ENCODE measurements around the gene OIP5.
"Not testable (repeated sequence)": the region's sequence is repeated elsewhere in the genome, so short reads cannot be mapped to it uniquely, and the experiment has no call there.

Gene OIP5

DNA sequence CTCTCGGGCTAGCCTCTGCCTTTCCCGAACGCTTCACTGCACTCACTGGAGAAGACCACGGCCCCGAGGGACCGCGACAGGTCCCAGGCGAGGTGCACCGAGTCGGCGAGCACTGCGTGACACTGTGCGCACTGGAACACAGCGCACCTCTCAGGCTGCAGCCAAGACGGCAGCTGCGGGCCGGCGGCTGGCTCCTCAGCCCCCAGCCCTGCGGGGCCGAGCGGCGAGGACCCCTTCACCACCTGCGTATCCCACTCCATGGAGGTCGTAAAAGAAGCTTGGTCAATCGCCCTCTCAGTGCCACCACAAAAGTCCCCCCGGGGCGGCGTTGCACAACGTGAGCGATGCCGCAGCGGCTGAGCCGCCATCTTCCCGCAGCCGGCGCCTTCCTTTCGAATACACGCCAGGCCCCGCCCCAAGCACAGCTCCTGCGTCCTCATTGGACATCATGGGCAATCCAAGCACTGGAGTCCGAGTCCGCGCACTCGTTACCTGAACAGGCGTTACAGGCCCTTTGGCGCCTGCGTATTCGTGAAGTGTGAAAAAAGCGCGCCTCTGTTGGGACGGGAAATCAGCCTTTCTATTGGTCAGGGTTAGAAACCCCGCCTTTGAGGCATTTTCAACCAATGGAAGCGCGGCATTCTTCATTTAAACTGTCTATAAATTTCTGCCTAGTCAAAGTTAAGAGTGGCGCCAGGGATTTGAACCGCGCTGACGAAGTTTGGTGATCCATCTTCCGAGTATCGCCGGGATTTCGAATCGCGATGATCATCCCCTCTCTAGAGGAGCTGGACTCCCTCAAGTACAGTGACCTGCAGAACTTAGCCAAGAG is at the start of gene OIP5, which contains the start of gene NUSAP1:
Gene OIP5 (minus strand): TSS at position 398 of the 832 bp plus-strand sequence. CDS start 30 bp downstream, at position 368.
Gene NUSAP1 (plus strand): TSS at position 688 of the 832 bp plus-strand sequence. CDS start 77 bp downstream, at position 765.
- DNase-seq (ENCODE audit: low spot score), result peak; percentile 98

GRCh38 chr15:41377978-41378377 is 45.6 kb upstream of the OIP5 start:
- no peak for DNase-seq (ENCODE audit: low spot score)

- no peak for DNase-seq (ENCODE audit: low spot score)
Observed at GRCh38 chr15:41367418-41367817, 35.0 kb upstream of the OIP5 start.

DNA sequence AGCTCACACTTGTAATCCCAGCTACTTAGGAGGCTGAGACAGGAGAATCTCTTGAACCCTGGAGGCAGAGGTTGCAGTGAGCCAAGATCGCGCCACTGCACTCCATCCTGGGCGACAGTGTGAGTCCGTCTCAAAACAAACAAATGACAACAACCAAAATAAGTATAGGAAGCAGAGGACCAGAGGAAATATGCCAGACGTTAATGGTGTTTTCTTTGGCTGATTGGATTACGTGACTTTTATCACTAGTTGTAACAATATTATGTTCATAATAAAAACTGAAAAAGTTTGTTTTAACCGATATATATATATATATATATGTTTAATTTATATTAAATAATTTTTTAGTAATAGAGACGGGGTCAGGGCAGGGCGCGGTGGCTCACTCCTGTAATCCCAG is 22.0 kb upstream of the OIP5 start:
- DNase-seq (ENCODE audit: low spot score), result no peak

GRCh38 chr15:41350057-41350717 is 17.8 kb upstream of the OIP5 start:
- DNase-seq (ENCODE audit: low spot score), result no peak

GRCh38 chr15:41347236-41347635 is 14.8 kb upstream of the OIP5 start:
- DNase-seq (ENCODE audit: low spot score), result no peak

DNA sequence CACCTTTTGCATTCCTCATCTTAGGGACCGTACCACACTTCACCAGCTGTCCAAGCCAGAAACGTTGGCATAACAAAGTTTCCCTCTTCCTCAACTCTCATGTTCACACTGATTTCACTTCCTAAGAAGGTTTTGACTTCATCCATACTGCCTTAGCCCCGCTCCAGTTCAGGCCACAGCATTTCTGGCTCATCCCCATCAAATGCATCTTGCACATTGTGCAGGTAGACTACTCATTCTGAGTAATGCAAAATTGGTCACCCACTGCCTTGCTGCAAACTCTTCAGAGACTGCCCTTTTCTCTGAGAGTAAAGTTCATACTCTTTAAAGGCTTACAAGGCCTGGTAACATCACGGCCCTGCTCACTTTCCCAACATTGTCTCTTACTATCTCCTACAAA is 9.1 kb upstream of the OIP5 start:
- no peak for DNase-seq (ENCODE audit: low spot score)

DNA sequence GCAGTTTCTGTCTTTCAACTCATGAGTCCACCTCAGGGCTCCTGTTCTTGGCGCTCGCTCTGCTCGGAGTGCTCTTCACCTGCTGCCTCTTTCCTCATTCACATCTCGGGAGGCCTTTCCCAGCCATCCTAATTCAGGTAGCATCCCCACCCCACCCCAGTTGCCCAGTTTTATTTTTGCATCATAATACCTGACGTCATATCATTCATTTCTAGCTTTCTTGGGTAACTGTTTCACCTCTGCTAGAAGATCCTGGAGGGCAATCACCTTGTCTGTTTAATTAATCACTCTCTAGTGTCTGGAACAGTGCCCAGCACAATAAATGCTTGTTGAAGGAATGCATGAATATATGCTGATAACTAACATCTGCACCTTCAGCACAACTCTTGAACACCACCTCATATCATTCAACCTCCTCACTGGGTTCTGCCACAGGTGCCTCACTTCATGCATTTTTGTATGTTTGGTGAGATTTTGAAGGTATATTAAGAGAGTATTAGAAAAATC is 7.9 kb upstream of the OIP5 start:
- DNase-seq (ENCODE audit: low spot score), result no peak

- DNase-seq (ENCODE audit: low spot score), result no peak
Observed at GRCh38 chr15:41337631-41338522, 5.5 kb upstream of the OIP5 start.

- no peak for DNase-seq (ENCODE audit: low spot score)
Observed at GRCh38 chr15:41337047-41337446, 4.7 kb upstream of the OIP5 start.

DNA sequence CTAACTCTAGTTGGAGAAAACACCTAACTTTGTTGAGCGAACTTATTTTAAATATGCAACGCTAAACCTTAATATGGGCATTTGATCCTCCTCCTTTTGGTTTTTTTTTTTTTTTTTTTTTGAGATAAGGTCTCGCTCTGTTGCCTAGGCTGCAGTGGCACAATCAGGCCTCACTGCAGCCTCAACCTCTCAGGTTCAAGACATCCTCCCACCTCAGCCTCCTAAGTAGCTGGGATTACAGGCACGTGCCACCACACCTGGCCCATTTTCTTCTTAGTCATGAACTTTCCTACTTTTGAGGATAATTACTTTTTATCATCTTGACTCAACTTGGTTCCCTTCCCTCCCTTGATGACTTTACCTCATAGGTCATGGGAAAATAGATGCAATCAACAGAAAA is 4.2 kb upstream of the OIP5 start:
- DNase-seq (ENCODE audit: low spot score), result no peak

DNA sequence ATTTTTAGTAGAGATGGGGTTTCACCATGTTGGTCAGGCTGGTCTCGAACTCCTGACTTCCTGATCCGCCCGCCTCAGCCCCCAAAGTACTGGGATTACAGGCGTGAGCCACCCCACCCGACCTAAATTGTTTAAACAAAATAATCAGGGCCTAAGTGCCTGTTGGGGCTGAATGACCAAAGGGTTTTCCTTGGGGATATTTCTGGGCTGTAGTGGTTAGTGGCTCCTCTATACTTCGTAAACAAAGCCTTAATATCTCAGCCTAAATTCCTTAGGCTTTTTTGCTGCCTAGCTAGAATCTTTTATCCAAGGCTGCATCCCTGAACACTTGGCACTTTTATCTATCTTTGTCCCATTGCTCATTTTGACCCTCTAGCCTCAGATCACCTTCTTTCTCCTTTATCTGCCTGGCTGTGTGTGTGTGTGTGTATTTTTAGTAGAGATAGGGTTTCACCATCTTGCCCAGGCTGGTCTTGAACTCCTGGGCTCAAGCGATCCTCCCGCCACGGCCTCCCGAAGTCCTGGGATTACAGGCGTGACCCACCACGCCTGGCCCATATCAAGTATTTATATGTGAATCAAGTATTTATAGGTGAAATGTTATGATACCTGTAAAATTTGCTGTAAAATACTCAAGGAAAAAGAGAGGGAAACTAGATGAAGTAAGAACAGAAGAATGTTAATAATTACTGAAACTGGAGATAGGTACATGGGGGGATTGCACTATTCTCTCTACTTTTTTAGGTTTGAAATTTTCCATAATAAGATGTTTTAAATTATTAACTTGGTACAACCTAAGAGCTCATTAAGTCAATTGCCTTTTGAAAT is 2.1 kb upstream of the OIP5 start:
- DNase-seq (ENCODE audit: low spot score), result no peak

GRCh38 chr15:41333026-41333562 is 703 bp upstream of the OIP5 start:
- DNase-seq (ENCODE audit: low spot score), result no peak

GRCh38 chr15:41331833-41332193 is 578 bp downstream of the OIP5 start:
- no peak for DNase-seq (ENCODE audit: low spot score)

- DNase-seq (ENCODE audit: low spot score), result no peak
Observed at GRCh38 chr15:41331281-41331680, 1.1 kb downstream of the OIP5 start.

DNA sequence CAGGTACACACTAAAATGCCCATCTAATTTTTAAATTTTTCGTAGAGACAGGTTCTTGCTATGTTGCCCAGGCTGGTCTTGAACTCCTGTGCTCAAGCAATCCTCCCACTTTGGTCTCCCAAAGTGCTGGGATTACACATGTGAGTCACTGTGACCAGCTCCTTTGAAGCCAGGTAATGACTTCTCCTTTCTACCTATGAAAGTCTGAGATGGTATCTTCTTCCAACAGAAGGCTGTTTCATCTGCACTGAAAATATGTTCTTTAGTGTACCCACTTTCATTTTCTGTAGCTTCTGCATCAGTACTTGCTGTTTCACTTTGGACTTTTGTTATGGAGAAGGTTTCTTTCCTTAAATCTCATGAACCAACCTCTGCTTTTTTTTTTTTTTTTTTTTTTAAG is 8.8 kb downstream of the OIP5 start:
- no peak for DNase-seq (ENCODE audit: low spot score)

GRCh38 chr15:41320805-41321330 is 11.5 kb downstream of the OIP5 start:
- not testable (repeated sequence) for DNase-seq (ENCODE audit: low spot score)

DNA sequence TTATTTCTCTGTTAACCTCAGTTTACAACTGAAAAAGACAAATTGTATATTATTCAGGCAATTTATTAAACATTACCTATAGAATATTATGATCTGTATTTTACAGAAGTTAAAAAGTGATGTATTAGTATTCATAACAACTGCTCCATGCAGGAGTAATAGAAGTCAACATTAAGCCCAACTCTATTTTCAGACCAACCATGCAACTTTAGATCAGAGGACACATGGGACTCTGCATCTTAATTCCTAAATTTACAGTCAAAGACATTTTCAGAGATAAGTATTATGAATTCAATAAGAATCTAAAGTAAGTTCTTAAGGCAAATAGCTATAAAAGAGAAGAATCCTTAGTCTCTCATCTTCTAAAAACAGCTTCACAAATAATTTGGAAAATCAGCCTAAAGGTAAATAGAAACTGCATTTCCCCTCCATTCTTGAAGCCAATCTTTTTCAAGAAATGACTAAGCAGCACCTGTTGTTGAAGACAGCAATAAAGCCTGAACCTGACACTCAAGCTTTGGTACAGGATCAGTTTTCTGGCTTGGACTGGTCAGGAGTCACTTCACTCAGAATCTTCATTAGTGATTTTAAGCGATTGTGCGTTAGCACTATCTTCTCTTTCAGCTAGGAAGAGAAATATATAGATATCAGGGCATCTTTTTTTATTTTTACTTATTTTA is 23.0 kb downstream of the OIP5 start:
- DNase-seq (ENCODE audit: low spot score), result no peak

DNA sequence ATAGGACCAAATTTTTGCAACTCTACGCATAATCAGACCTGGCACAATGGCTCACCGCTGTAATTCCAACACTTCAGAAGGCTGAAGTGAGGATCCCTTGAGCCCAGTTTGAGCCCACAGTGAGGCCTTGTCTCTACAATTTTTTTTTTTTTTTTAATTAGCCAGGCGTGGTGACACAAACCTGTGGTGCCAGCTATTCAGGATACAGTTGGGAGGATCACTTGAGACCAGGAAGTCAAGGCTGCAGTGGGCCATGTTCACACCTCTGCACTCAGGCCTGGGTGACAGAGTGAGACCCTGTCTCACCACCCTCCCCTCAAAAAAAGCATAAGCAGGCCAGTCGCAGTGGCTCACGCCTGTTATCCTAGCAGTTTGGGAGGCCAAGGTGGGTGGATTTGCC is 24.7 kb downstream of the OIP5 start:
- no peak for DNase-seq (ENCODE audit: low spot score)

GRCh38 chr15:41304149-41304770 is 28.1 kb downstream of the OIP5 start:
- no peak for DNase-seq (ENCODE audit: low spot score)

Data from kidney capillary endothelial cell (primary cell).